GM21390 (cell line): ENCODE measurements around the gene CTBP1.

Source experiments
- ATAC-seq: cut with Tn5 transposase; IDR thresholded peaks from one replicate; pipeline ENCODE4 v1.9.1; 2021; ENCODE audit not compliant: unreplicated experiment

CTBP1 gene

DNA sequence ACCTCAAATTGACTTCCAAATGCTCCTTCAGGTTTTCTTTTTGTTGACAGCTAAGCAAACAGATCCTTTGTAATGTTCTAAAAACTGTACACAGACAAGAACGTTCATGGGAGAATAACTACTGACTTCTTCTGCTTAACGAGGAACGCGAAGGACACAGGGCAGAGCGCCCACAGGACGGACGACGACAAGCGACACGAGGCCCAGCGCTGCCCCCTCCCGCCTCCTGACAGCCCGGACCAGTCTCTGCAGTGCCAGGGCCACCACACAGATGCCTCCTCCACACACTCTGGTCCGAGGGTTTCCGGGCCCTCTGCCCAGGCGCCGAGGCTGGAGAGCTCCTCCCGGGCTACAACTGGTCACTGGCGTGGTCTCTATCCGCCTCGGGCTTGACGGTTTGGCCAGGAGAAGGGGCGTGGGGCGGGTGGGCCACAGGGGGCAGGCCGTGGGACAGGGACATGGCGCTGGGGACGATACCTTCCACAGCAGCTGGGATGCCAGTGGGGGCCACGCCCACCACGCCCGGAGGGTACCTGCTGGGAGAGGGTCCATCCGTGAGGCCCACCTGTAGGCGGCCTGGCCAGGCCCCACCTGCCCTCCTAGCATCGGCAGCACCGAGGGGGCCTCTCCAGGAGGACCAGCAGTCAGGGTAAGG lies 36.9 kb downstream of the CTBP1 start:
- no peak for ATAC-seq

DNA sequence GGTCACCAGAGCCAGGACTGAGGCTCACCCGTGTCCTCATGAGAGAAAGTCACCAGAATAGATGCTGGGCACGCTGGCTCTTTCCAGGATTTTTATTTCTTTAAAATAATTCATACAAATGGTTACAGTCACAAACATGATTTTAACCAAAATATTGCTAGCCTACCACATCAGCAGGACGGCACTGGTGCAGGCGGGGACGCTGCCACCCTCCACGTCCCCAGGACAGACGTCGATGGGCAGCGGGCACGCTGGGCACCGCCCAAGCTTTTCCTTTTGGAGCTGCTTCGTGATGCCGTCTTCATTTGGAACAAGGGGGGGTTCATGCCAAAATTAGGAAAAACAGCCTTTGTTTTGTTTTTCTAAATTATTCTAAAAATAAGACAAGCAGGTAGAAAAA lies 37.6 kb downstream of the CTBP1 start:
- no peak for ATAC-seq

DNA sequence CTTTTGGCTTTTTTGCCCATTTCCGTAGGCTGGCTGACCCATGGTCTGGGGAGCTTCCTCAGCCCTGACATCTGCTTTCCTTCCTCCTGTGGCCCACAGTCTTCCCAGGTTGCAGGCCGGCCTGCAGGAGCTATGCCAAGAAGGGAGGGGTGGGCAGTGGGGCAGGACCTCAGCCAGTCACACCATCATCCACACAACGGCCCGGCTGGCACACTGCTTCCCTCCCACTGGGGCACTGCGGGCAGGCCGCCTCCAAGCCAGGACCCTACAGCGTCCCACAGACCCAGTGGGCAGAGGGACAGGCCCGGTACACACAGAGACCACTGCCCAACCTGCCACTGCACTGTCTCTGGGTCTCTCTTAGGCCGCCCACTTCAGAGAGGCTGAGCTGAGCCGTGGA lies 38.0 kb downstream of the CTBP1 start:
- ATAC-seq, result no peak

DNA sequence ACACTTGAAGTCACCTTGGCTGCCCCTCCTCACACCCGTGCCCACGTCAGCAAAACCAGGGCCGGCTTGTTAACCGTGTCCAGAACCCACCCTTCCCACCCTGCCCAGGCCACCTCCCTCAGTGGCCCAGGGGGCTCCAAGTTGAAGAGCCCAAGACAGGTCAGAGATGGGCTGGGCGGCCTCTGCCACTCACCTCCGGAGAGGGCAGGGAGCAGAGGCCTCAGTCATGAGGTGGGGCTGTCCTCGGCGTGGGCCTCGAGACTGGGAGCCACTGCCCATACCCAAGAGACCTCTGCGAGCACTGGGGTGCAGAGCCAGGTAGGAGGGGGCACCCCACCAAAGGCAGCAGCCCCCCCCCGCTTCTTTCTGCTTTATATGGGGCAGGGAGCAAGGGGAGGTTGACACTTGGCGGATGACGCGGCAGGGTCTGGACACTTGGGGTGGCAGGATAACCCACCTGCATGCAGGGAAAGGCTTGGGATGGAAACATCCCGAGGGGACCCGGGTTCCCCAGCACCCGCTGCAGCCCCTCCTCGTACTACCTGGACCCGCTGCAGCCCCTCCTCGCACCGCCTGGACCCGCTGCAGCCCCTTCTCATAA lies 38.6 kb downstream of the CTBP1 start:
- ATAC-seq, result no peak

DNA sequence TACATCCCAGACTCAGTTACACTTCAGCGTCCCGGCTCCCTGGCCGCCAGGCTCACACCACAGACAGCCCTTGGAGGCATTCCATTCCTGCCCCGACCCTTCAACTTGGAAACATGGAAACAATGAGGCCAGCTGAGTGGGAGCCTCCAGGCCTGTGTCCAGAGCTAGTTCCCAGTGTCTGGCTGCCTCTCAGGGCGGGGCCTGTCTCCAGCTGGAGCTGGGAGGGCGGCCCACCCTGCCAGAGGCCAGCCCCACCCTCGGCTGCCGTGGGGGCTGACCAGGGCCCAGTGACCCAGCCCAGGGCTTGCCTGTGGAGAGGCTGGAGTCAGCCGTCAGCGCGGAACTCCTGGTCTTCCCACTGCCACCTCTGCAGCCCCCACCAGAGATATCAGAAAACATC lies 39.1 kb downstream of the CTBP1 start:
- no peak for ATAC-seq

DNA sequence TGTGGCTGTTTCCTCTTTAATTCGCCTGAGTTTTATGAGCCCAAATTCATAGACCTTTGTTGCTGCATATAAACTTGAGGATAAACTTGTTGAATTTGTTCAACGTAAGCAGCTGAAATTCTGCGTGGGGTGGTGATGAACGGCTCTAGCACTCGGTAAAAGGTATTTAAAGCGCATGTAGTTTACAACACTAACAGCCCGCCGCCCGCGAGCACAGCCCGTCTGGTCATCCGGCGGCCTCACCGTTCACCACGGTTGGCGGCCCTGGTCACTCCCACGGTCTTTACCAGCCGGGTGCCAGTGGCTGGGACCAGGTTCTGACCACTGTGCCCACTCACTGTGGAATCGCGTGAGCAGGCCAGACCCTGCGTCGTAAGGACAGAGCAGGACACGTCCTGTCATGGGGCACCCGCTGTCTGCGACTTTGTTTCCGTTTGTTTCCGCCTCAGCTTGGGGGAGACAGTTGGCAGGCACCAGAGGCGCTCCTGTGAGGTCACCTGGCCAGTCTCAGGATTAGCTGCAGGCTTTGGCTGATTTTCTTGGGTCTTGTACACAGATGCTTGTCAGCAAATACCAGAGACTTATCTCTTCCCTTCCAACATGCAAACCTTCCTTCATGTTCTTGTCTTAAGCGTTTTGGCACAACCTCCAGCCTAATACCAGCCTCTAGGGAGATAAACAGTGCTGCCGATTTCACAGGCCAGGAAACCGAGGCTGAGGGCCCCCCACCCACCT lies 39.8 kb downstream of the CTBP1 start:
- ATAC-seq, result no peak

DNA sequence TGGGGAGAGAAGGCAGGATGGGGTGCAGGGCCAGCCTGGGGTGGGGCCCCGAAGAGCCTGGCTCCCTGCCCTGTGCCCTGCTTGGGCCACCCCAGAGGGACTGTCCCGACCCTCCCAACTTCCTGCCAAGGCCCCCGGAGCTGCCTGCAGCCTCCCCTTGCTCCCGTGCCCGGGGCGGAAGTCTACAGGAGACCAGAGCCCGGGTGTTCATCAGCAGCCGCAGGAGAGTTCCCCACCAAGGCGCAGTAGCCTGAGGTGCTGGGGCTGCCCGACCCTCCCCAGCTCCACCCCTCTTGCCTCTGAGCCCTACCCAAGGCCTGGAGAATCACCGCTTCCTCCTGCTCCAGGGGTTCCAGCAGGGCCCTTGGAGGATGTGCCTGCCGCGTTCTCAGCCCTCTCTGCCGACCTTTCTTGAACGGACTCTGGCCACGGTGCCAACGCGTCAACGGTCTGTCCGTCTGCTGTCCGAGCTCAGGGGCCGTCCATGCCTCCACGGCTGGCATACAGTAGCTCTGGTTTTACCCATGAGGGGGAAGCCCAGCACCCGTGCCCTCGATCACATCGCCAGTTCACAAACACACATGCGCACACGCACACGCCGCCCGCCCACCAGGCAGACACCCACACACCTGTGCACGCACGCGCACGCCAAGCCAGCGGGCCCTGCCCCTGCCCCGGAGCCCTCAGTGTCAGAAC lies 40.5 kb downstream of the CTBP1 start:
- ATAC-seq, result no peak

DNA sequence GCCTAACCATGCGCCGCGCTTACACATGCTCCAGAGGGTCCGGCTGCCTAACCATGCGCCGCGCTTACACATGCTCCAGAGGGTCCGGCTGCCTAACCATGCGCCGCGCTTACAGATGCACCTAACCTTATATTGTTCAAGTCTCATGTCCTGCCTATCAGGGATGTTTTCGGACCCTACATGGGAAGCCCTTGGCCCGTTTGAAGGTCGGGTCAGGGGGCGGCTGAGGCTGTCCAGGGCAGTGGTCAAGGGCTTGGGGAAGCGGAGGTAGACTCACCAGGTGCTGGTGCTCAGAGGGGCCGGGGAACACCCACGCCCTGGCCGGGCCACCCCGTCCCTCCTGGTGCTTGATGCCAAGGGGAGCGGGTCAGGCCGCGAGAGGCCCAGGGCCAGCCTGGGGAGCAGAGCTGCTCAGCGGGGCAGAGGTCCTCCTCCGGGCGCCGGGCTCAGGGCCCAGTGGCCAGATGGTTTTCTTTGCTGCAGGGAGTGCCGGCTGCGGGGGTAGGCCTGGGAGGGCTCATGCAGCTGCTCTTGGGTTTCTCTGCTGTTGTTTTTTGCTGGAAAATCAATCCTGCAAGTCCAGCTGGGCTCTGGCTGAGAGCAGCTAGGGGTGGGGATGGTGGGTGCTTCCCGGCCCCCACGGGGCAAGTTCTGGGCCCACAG lies 41.2 kb downstream of the CTBP1 start:
- ATAC-seq, result no peak

DNA sequence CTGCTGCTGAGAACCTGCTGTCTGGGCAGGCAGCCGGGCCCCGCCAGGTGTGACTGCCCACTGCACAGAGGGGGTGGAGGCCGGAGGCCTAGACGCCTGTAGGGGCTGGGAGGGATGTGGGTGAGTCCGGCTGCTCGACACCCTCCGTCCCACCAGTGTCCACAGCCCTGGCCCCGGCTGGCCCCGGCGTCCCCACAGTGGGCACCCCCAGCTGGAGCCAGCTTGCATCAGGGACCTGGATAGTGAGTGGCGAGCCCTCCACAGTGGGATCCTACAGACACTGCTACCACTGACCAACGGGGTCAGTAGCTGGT lies 41.8 kb downstream of the CTBP1 start:
- no peak for ATAC-seq

DNA sequence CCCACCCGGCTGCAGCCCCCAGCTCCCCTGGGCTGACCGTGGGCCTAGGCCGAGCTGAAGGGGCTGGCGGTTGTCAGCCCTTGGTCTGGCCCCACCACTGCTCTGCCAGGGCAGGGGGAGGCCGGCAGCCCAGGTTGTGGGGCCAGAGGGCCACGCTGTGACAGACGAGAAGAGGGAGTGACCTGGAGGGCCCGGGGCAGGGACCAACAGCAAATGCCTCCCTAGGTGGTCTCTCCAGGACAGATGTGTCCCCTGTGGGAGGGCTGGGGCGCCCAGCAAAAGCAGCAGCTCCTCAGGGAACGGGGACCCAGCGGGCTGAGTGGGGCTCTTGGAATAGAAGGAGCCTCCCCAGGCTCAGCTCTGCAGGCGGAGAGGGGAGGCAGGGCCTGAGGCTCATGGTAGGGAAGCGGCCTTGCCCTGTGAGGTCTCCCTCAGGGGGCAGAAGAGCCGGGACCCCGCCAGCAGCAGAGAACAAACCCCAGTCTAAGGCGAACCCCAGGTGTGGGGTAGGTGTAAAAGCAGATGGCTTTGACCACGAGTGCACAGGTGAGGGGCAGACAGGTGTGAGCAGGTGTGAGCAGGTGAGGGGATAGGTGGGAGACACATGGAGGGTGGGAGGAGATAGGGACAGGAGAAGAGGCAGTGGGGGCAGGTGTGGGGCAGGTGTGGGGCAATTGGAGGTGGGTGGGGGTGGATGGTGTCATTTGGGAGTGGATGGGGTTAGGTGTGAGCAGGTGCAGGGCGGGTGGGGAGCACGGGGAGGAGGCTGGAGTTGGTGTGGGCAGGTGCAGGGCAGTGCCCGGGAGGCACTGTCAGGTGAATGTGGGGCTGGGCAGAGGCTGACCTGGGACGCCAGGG lies 42.4 kb downstream of the CTBP1 start:
- no peak for ATAC-seq

DNA sequence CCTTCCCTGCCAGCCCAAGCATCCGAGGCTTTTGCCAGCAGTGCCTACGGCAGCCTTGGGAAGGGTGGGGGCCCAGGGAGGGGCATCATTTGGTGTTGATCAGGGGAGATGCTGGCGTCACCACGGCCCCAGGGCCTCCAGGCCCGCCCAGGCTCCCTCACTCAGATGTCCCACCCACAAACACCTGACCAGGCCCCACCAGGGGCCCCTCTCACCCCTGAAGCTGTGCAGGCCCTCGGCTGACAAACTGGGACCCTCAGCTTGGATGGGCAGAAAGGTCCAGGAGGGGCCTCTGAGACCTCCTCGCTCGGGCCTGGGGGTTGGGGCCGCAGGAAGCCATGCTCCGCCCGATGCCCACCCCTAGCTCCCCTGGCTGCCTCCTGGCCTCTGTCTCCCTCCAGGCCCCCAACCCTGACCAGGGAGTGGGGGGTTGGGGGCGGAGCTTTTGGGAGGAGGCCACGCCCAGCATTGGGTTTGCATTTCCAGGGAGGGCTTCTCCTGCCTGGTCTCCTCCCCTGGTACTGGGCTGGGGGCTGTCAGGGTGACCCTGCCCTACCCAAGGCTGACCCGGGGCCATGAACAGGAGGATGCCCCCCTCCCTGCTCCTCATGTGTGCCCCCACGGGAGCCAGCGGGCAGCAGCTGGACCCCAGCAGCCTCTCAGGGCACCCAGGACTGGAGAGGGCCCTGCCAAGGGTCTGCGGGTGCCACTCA lies 43.2 kb downstream of the CTBP1 start:
- ATAC-seq, result no peak

DNA sequence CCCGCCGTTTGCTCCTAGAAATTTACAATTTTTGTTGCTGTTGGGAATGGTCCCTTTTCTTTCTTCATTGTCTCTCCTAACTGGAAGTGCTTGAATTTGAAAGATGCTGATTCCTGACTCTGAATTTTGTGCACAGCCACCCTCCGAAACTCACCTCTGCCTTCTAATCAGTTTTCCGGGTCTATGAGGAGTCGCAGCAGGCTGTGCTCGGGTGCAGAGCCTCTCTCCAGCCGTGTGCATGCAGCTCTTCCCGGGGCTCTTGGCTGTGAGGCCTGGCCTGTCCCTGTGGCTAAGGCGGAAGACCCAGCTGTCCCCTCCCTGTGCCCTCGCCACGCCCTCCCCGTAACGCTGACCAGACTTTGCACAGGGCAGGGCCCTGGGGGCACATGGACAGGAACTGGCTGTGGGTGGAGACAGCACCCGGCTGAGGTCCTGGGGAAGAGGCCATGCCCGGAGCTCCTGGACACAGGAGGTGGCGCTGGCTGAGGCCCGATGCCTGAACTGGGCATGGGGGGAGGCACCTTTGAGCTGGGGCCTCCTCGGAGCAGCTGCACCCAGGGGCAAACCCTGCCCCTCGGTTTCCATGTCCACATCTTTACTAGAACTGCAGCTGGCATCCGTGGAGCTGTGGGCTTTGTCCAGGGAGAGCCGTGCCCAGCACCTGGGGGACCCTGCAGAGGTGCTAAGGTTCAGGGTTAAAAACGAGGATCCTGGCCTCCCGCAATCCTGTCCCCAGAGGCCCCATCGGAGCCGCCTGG lies 43.9 kb downstream of the CTBP1 start:
- ATAC-seq, result no peak

DNA sequence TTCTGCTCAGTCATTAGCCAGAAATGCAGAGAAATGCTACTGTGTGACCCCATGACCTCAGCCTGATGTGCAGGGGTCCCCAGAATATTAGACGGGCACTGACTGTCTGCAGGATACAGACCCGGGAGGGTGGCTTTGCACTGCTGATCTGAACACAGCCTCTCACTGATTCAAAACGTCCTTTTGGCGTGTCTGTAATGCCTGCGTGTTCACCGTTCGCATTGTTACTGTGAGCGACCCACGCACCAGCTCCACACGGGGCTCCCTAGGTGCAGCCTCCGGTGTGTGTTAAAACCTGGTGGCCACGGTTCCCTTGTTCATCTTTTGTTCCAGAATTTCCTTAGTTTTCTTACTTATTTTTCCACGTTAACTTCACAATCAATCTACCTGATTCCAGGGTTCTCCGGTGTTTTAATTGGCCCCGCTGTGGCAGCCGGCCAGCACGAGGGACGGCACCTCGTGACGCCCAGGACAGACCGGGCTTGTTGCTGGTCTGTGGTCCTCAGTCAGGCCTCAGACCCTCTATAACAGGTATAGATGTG lies 44.6 kb downstream of the CTBP1 start:
- no peak for ATAC-seq

DNA sequence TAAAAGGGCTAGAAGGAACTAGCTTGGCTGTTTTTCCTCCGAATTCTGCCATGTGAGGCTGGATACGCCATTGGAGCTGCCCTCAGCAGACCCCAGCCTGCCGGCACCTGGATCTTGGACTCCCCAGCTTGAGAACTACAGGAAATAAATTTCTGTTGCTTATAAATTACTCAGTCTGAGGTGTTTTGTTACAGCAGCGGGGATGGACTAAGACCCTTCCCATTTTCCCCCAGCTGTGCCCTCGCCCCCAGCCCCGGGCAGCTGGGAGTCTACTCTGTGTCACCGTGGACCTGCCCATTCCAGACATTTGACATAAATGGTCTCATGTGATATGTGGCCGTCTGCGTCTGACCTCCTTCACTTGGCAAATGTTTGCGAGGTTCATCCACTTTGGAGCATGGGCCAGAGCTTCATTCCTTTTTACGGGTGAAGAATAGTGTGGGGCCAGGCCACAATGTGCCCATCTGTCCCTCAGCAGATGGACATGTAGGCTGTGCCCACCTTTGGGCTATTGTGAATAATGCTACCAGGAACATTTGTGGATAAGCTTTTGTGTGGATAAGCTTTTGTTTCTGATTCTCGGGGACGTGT lies 45.8 kb downstream of the CTBP1 start:
- ATAC-seq, result no peak

DNA sequence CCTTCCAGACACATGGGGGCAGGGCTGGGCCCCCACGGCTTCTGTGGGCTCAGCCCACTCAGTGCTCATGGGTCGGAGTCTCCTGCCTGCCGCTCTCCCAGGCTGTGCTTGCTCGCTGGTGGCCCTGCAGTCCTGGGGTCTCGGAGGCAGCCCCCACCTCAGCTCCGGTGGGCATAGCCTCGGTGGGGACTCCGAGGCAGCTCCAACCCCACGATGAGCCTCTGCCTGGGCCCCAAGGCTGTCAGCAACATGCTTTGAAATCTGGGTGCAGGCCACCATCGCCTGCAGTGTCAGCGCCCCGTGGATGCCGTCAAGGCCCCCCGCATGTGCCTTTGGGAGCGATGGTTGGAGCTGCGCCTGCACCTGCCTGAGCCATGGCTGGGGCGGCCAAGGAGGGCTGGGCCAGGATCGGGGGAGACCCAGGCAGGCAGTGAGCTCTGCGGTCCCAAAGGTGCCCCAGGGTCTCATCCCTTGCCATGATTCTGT lies 46.4 kb downstream of the CTBP1 start:
- ATAC-seq, result no peak

DNA sequence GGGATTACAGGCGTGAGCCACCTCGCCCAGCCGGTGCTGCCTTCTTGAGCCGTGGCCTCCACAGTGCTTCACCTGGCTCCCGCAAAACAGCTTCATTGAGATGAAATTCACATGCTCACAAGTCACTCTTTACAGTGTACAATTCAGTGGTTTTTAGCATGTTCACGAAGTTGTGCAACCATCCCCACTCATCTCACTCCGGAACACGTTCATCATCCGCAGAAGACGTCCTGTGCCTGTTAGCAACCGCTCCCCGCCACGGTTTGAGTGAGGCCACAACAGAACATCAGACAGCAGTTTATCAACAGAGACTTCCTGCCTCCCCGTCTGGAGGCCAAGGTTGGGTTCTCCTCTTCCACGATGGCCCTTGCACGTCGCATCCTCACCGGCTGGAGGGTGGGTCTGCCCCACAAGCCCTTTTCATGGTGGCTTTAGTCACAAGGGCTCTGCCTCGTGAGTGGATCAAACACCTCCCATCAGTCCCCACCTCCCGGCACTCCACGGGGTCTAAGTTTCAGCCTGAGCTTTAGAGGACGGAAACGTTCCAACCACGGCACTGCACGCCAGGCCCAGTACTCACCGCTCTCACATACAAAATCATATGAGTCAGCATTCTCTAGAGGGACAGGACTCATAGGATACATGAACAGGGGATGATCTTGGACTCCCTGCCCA lies 46.9 kb downstream of the CTBP1 start:
- ATAC-seq, result peak; percentile 23

DNA sequence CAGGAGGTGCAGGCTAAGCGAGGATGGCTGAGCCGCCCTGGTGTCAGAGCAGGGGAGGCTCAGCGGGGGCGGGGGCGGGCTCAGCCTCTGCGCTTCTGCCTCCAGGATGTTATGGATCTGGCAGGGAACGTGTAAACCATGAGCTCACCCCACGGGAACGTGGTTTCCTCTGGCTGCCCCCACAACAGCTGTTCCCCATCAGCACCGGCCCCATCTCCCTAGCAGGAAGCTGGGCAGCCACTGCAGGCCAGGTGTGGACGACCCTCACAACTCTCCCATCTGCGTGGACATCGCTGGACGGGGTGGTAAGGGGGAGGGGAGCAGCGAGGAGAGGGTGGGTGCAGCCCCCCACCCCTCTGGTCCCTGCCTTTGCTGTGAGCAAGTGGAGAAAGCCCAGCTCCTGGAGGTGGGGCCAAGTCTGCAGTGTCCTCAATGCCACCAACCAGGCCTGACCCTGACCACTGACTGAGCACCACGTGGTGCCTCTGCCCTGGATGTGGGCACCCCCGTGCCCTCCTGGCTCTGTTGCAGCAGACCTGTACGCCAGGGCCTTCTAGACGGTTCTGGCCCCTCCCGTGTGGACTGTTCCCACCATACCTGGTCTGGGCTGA lies 48.4 kb downstream of the CTBP1 start:
- ATAC-seq, result peak; percentile 1
